Calu3 (cell line): ENCODE data around the gene POLR3G. TPM values are rescaled to one million over a fixed set of nuclear protein-coding genes. Genes with fewer than 3 reads are reported as not detected.
A peak's percentile ranks its signal among the peaks of the same experiment; 100 is the strongest.

ENCODE experiments used
- BruUV-seq: library from RNA; stranded (reverse); fragments of 400-500 nt; replicated peaks from 2 replicates; lab custom pipeline; 2021; lab: Mats Ljungman, UMichigan
- CTCF ChIA-PET: fragments of 300-600 bp; sonication (Branson Sonifier 250); formaldehyde crosslinking; loops from one replicate; lab custom pipeline; 2022; ENCODE audit warnings: antibody characterized with exemption; lab: Charles Lee
- DNase-seq: peaks from one replicate; pipeline ENCODE4 v3.0.0; 2022
- H3K27ac Mint-ChIP-seq: one replicate; pipeline ENCODE4 v1.8.0; 2022; ENCODE audit warnings: mixed read lengths; ENCODE audit not compliant: unreplicated experiment
- H3K27me3 Mint-ChIP-seq: one replicate; pipeline ENCODE4 v1.8.0; 2022; ENCODE audit warnings: mixed read lengths; ENCODE audit not compliant: unreplicated experiment
- H3K36me3 Mint-ChIP-seq: one replicate; pipeline ENCODE4 v1.8.0; 2022; ENCODE audit warnings: mild to moderate bottlenecking, moderate library complexity, mixed read lengths; ENCODE audit not compliant: insufficient read depth, unreplicated experiment
- H3K4me1 Mint-ChIP-seq: one replicate; pipeline ENCODE4 v1.8.0; 2022; ENCODE audit warnings: mild to moderate bottlenecking, low read depth, mixed read lengths; ENCODE audit not compliant: unreplicated experiment
- H3K4me3 Mint-ChIP-seq: one replicate; pipeline ENCODE4 v1.8.0; 2022; ENCODE audit warnings: mild to moderate bottlenecking, low read depth, moderate library complexity, mixed read lengths; ENCODE audit not compliant: unreplicated experiment
- H3K9me3 Mint-ChIP-seq: one replicate; pipeline ENCODE4 v1.8.0; 2022; ENCODE audit warnings: low read depth, mixed read lengths; ENCODE audit not compliant: unreplicated experiment
- intact Hi-C: fragments of 100-400 bp; cut with micrococcal nuclease; formaldehyde crosslinking; loops from one replicate; pipeline ENCODE4 v1.10.0; 2022; ENCODE audit not compliant: unreplicated experiment
- total RNA-seq: library from RNA; stranded (reverse); gene quantifications from 2 replicates; pipeline ENCODE4 v1.2.3, GENCODE V29; 2022
- TF ChIP-seq, protein P1 (sequence below): fragments of 200-600 bp; IDR thresholded peaks from one replicate; pipeline ENCODE4 v1.8.0; 2022; ENCODE audit warnings: antibody characterized with exemption; ENCODE audit not compliant: unreplicated experiment

The POLR3G gene
- total RNA-seq, 1 experiment from 2014 or later, result 15.0 TPM

DNA sequence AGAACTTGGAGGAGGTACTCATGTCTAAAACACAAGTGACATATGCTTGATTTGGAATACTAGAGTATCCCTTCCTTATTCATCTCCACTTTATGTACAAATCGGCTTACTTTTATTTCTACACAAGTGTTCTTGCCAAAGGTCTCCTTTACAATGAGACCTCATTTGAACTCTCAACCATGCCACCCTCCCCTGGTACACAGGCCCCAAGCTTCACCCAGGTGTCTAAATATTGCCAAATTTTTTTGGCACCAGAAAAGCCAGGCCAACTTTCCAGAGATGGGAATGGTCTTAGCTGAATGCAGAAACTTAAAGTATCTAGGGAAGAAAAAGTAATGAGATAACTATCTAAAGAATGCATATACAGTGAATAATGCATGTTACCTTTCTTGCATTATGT lies 35.8 kb downstream of the POLR3G start:
- BruUV-seq, result no TSS peak
- Mint-ChIP-seq H3K36me3 (peaks cover 7% of the 10 kb centered on the region), H3K27me3 (no peaks in the 10 kb centered on the region), H3K9me3 (no peaks in the 10 kb centered on the region), H3K4me3 (no peak overlapping the region), H3K4me1 (no peaks in the 10 kb centered on the region), H3K27ac (no peak overlapping the region)
- no peak for DNase-seq
- intact Hi-C loops, result no loop called here
- TF ChIP-seq, protein P1, sequence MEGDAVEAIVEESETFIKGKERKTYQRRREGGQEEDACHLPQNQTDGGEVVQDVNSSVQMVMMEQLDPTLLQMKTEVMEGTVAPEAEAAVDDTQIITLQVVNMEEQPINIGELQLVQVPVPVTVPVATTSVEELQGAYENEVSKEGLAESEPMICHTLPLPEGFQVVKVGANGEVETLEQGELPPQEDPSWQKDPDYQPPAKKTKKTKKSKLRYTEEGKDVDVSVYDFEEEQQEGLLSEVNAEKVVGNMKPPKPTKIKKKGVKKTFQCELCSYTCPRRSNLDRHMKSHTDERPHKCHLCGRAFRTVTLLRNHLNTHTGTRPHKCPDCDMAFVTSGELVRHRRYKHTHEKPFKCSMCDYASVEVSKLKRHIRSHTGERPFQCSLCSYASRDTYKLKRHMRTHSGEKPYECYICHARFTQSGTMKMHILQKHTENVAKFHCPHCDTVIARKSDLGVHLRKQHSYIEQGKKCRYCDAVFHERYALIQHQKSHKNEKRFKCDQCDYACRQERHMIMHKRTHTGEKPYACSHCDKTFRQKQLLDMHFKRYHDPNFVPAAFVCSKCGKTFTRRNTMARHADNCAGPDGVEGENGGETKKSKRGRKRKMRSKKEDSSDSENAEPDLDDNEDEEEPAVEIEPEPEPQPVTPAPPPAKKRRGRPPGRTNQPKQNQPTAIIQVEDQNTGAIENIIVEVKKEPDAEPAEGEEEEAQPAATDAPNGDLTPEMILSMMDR, result no peak
- CTCF ChIA-PET, result interaction anchor here (0.7 kb wide), 1 partner anchor 1333 kb away, joined by 3 read pairs; no protein-coding TSS in a partner anchor

DNA sequence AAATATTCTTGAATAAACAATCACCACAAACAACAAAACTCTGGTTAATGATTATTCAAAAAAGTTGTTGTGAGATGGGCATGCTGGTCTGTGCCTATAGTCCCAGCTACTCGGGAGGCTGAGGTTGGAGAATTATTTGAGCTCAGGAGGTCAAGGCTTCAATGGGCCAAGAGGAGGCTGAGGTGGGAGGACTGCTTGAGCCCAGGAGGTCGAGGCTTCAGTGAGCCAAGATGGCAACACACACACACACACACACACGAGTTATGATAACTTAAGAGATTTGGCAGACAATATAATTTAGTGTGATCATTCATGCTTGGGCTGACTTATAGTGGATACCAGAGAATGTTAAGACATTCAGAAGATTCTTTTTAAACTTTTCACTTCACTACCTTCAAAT lies 39.9 kb downstream of the POLR3G start:
- Mint-ChIP-seq H3K27me3 (no peaks in the 10 kb centered on the region), H3K36me3 (peaks cover 21% of the 10 kb centered on the region), H3K4me3 (no peak overlapping the region), H3K9me3 (no peaks in the 10 kb centered on the region), H3K27ac (no peak overlapping the region), H3K4me1 (peaks cover 11% of the 10 kb centered on the region)
- intact Hi-C loops, result no loop called here
- no TSS peak for BruUV-seq
- CTCF ChIA-PET, result no interaction called here
- TF ChIP-seq, protein P1, result no peak
- no peak for DNase-seq

DNA sequence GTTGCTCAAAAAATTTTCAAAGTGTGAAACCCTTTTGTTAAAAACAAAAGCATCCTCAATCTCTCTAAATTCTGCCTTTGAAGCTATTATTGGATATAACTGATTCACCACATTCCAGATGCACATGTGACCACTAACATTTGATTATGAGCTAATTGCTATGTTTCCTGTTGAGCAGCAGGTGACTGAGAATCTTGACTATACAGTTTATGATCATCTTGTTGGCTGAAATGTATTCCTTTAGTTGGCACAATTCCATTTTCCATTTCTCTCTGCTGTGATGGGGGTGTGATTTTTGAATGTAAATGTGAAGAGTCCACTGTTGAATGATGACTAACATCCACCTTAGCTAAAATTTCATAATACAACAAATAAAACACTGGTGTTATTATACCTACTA lies 44.0 kb downstream of the POLR3G start:
- no TSS peak for BruUV-seq
- CTCF ChIA-PET, result interaction anchor here (1.1 kb wide), 1 partner anchor 43 kb away, joined by 3 read pairs; no protein-coding TSS in a partner anchor

DNA sequence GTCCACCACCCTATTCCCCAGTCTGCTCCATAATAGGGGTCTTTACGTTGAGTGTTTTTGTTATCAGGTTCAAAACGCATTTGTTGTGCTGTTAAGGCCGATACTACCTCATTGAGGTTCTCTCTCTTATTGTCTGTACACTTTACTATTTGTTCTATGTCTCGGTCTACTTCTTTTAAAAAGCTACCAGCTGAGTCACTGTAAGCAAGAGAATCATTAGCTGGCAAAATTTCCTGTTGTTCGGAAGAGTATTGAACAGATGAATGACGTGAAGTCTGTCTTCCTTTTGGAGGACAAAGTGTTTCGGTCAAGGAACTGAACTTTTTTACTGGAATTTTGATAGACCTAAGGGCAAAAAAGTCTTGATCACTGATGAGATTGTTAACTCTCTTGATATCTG lies 44.4 kb downstream of the POLR3G start:
- Mint-ChIP-seq H3K4me1 (peaks cover 11% of the 10 kb centered on the region), H3K27me3 (no peaks in the 10 kb centered on the region), H3K9me3 (no peaks in the 10 kb centered on the region), H3K27ac (peak overlapping the region; percentile 14), H3K36me3 (peaks cover 30% of the 10 kb centered on the region), H3K4me3 (no peak overlapping the region)
- no peak for DNase-seq
- TF ChIP-seq, protein P1, result no peak
- no TSS peak for BruUV-seq
- intact Hi-C loops, result no loop called here
- CTCF ChIA-PET, result interaction anchor here (1.1 kb wide), 2 partner anchors 11 to 43 kb away, joined by 3 read pairs; no protein-coding TSS in a partner anchor

More for the DNA sequence above, 44.0 kb downstream of the POLR3G start:
- TF ChIP-seq, protein P1, result no peak
- intact Hi-C loops, result no loop called here
- Mint-ChIP-seq H3K36me3 (peaks cover 30% of the 10 kb centered on the region), H3K27ac (peak overlapping the region; percentile 14), H3K9me3 (no peaks in the 10 kb centered on the region), H3K27me3 (no peaks in the 10 kb centered on the region), H3K4me1 (peaks cover 11% of the 10 kb centered on the region), H3K4me3 (no peak overlapping the region)
- no peak for DNase-seq
